AG04450 (cell line): ENCODE results near the gene MANBA. TPM values are rescaled to one million over a fixed set of nuclear protein-coding genes. Genes with fewer than 3 reads are reported as not detected.

ENCODE experiments used
- CTCF ChIA-PET: fragments of 300-600, 350-600 bp; formaldehyde crosslinking; extraction: SDS; loops from one replicate; lab custom pipeline; 2022; ENCODE audit warnings: antibody characterized with exemption, inconsistent platforms; lab: Charles Lee
- POLR2A ChIA-PET: fragments of 350-600 bp; formaldehyde crosslinking; extraction: SDS; loops from one replicate; lab custom pipeline; 2021; ENCODE audit warnings: antibody characterized with exemption, inconsistent platforms; lab: Yijun Ruan, JAX
- DNase-seq: peaks from one replicate; pipeline ENCODE4 v3.0.0-alpha.2; 2011; ENCODE audit warnings: low read depth, low spot score
- H3K27ac ChIP-seq: one replicate; pipeline ENCODE4 v1.5.1; 2012; ENCODE audit warnings: low read depth, low read length, control low read depth
- H3K27me3 ChIP-seq: one replicate; pipeline ENCODE4 v1.6.0; 2012; ENCODE audit warnings: low read length; ENCODE audit not compliant: control insufficient read depth, insufficient read depth
- H3K4me3 ChIP-seq: 2 replicates; pipeline ENCODE4 v1.5.1; 2011; ENCODE audit warnings: mild to moderate bottlenecking, low read depth, low read length, control low read depth
- H3K9me3 ChIP-seq: 2 replicates; pipeline ENCODE4 v1.5.1; 2012; ENCODE audit warnings: low read length; ENCODE audit not compliant: control insufficient read depth, insufficient read depth
- polyA plus RNA-seq: library from polyadenylated mRNA; depleted of rRNA; stranded (reverse); fragments of >200 nt; gene quantifications from 2 replicates; pipeline ENCODE4 v1.2.3, GENCODE V29; 2011
- TF ChIP-seq, protein P1 (sequence below): IDR thresholded peaks from 2 replicates; pipeline ENCODE4 v1.5.1; 2011; ENCODE audit warnings: low read depth, low read length, control low read depth, inconsistent platforms

Gene MANBA
- polyA plus RNA-seq, 1 experiment: 20.9 TPM

DNA sequence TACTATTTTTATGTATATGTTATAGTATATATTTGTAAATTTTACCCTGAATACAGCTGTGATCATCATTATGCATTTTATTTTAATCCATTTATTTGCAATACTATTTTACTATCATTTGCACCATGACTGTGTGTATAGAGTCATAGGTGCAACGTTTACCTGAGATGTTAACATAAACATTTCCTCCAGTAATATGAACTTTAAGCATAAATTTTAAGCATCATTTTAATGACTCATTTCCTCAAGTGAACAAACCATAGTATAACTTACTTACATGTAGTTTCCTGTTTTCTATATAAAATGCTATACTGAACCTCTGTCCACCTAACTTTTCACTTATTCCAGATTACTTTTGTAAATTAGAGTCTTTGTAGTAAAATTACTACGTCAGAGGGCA lies 166.8 kb downstream of the MANBA start:
- POLR2A ChIA-PET: no interaction called here

DNA sequence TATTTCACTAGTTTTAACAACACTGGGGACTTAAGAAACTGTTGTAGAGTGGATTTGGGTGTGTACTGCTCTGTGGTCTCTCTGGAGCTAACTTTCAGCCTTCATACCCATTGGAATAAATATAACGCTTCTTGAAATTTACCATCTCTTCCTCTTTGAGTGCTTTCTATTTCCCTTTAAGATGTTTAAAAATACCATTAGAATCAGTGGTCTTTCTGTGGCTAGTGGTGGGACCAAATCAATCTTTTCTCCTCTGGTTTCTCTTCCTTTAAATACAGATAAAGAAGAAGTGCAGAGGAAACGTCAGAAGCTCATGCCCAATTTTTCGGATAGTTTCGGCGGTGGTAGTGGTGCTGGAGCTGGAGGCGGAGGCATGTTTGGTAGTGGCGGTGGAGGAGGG lies 167.6 kb downstream of the MANBA start:
- Histone ChIP-seq H3K4me3 (no peak overlapping the region), H3K27ac (no peak overlapping the region), H3K27me3 (no peaks in the 10 kb centered on the region), H3K9me3 (peaks cover 4% of the 10 kb centered on the region; the same call in 1 of the 2 replicates)
- no peak for DNase-seq
- CTCF ChIA-PET: interaction anchor here (1.0 to 1.2 kb wide), 2 partner anchors 16 to 28 kb away, joined by 3 to 4 read pairs; no protein-coding TSS in a partner anchor
- TF ChIP-seq, protein P1, sequence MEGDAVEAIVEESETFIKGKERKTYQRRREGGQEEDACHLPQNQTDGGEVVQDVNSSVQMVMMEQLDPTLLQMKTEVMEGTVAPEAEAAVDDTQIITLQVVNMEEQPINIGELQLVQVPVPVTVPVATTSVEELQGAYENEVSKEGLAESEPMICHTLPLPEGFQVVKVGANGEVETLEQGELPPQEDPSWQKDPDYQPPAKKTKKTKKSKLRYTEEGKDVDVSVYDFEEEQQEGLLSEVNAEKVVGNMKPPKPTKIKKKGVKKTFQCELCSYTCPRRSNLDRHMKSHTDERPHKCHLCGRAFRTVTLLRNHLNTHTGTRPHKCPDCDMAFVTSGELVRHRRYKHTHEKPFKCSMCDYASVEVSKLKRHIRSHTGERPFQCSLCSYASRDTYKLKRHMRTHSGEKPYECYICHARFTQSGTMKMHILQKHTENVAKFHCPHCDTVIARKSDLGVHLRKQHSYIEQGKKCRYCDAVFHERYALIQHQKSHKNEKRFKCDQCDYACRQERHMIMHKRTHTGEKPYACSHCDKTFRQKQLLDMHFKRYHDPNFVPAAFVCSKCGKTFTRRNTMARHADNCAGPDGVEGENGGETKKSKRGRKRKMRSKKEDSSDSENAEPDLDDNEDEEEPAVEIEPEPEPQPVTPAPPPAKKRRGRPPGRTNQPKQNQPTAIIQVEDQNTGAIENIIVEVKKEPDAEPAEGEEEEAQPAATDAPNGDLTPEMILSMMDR: no peak
- POLR2A ChIA-PET: no interaction called here

More for the DNA sequence above, 166.8 kb downstream of the MANBA start:
- Histone ChIP-seq H3K9me3 (peaks cover 4% of the 10 kb centered on the region; the same call in 1 of the 2 replicates), H3K27me3 (no peaks in the 10 kb centered on the region), H3K27ac (no peak overlapping the region), H3K4me3 (no peak overlapping the region)
- TF ChIP-seq, protein P1: no peak
- no peak for DNase-seq
- CTCF ChIA-PET: no interaction called here

DNA sequence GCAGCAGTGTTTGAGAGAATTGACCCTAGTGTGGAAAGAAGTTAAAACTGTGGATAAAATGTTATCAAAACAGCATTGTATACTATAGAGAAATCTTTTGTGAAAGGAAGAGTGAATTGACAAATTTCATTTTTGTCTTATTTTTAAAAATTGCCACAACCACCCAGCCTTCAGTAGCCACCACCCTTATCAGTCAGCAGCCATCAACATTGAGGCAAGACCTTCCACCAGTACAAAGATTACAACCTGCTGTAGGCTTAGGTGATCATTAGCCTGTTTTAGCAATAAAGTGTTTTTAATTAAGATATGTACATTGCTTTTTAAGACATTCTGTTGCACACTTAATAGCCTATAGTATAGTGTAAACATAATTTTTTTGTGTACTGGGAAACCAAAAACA lies 168.5 kb downstream of the MANBA start:
- ChIA-PET CTCF (no interaction called here), POLR2A (no interaction called here)
- DNase-seq: no peak
- H3K4me3 ChIP-seq: no peak overlapping the region
- peaks cover 4% of the 10 kb centered on the region; the same call in 1 of the 2 replicates for H3K9me3 ChIP-seq
- no peaks in the 10 kb centered on the region for H3K27me3 ChIP-seq
- TF ChIP-seq, protein P1: no peak
- no peak overlapping the region for H3K27ac ChIP-seq

DNA sequence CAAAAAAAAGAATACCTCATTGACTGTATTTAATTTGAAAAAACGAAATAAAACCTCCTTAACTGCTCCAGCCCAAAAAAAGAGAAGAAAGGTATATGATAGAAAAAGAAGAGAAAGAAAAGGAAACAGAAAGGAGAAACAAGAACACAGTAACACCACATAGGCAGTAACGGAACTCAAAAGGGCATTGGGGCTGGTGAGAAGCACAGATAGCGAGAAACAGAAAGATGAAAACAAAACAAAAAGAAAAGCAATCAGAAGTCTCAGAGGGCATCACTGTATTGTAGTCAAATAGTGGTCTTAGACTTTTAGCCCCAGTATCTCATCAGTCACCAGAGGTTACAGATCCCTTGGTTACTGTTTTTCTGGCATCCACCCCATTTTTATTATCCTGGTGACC lies 171.0 kb downstream of the MANBA start:
- Histone ChIP-seq H3K4me3 (no peak overlapping the region), H3K9me3 (peaks cover 4% of the 10 kb centered on the region; the same call in 1 of the 2 replicates), H3K27me3 (no peaks in the 10 kb centered on the region), H3K27ac (no peak overlapping the region)
- POLR2A ChIA-PET: no interaction called here
- TF ChIP-seq, protein P1: no peak
- CTCF ChIA-PET: no interaction called here
- no peak for DNase-seq

DNA sequence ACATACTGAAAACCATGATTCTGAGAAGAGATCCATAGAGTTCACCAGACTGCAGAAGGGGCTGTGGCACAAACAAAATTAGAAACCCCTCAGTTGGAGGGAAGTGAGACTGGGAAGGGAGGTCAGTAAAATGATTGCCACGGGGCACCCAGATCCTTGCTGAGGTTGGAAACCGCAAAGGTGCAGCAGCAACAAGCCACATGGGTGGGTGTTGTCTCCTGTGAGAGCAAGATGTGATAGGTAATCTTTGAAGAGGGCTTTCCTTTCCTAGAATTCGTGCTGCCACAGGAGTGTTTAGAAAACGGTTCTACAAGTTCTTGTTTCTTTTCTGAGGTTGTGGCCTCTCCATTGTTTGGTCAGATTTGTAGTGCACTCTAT lies 174.1 kb downstream of the MANBA start:
- no peak overlapping the region for H3K4me3 ChIP-seq
- POLR2A ChIA-PET: no interaction called here
- CTCF ChIA-PET: no interaction called here
- no peak for DNase-seq
- H3K9me3 ChIP-seq: peaks cover 4% of the 10 kb centered on the region; the same call in 1 of the 2 replicates
- TF ChIP-seq, protein P1: no peak
- H3K27ac ChIP-seq: no peak overlapping the region
- no peaks in the 10 kb centered on the region for H3K27me3 ChIP-seq
